HG02759 (cell line): Measurements from ENCODE around the gene CACNA1H.

Source experiments
- ATAC-seq: cut with Tn5 transposase; IDR thresholded peaks from one replicate; pipeline ENCODE4 v1.9.1; 2021; ENCODE audit warnings: mild to moderate bottlenecking, moderate library complexity; ENCODE audit not compliant: unreplicated experiment

The CACNA1H gene

DNA sequence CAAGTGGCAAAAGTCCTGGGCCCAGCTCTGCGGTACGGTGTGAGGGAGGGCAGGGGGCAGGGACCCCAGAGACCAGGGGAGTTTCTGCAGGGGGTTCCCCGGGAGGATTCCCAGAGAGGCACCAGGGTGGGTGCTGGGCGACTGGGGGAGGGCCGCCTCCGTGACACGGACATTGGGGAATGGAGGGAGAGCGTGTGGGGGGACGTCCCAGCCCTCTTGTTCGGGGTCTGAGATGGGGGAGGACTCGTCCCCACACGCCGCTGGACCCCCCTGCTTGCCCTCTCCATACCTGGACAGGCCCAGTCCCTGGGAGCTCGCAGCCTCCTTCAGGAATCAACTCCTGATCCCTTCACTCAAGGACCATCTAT, 30.5 kb upstream of the CACNA1H start:
- no peak for ATAC-seq

DNA sequence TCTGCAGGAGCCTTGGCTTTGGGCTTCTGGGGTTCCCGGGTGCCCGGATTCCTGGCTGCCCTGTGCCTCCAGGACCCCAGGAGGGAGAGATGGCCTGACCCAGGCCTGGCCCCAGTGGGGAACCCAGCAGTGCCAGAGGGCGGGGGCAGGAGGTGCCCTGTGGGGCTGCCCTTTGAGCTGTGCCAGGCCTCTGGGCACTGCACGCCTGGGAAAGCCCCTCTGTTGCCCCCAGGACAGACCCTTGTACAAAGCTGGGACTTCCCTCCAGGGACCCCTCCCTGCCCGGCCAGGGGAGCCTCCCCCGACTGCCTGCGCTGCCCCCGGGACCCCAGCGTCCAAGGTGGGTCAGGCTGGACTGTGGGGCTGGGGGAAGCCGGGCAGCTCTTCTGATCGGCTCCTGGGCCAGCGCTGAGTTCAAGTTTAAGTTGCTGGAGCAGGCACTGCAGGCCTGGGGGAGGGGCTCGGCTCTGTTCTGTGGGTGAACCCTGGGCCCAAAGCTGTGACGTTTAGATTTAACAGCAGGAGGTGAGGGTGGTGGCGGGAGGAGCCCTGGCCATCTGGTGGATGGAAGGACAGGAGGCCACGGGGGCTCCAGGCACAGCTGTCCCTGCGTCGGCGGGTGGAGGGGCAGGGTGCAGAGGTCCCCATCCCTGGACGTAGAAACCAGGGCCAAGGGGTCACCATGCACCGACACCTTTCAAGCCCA, 29.2 kb upstream of the CACNA1H start:
- no peak for ATAC-seq

DNA sequence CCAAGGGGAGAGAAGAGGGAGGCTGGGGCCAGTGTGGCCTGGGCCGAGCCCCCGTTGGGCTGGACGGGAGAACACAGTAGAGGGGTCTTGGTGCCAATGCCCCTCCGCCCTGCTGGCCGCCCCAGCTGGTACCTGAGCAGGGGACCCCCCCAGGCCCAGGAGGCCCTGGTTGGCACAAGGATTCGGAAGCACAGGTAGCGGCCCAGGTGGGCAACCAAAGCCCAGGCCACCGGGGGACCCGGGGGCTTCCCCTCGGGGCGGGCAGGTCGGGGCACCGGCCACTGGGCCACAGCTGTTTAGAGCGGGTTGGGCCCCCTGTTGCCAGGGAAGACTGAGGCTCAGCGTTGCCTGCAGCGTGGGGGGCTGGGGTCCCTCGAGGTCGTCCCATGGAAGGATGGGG, 28.6 kb upstream of the CACNA1H start:
- no peak for ATAC-seq

DNA sequence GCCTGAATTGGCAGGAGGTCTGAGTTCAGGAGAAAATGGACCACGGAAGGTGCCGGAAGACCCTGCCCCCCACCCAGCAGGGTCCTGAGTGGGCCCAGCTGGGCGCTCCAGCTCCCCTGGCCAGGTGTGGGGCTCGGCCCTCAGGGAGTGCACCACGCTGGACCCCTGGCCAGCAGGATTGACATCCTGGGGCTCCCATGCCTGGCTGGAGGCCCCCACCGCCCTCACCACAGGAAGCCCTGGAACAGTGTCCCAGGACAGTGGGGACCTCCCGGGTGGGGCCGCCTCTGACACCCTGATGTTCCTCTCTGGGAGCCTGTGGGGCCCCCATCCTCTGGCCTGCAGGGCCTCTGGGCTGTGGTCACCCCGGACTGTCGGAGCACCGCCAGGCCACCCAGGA, 28.1 kb upstream of the CACNA1H start:
- ATAC-seq: no peak

DNA sequence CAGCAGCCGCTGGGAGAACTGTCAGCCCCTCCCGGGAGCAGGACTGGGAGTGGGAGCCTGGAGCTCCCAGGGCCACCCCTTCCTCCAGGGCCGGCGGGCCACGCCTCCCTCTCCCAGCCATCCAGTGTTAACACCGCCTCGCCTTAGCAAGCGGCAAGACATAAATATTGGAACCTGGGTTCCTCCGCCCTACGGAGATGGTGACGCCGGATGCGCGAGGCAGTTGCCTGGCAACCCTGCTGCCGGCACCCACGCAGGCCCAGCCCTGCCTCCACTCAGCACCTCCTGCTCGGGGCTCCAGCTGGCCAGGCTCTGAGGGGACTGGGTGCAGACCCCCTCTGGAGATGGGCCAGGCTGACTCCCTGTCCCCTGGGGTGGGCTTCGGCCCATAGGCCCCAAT, 27.4 kb upstream of the CACNA1H start:
- no peak for ATAC-seq

DNA sequence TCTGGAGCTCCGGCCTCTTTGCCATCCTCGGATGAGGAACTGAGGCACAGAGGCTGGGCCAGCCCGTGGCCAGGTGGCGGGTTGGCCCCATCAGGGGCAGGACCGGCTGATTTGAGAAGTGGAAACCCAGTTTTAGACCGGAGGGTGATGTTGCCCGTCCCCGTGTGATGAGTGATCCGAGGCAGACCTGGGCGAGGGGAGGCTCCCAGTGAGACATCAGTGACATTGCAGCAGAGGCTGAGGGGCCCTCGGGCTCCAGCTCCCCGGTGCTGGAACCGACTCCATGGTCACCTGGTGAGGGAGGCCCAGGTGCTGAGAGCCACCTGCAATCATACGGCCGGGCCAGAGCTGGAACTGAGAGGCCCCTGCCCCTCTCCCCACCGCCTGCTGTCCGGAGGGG, 26.9 kb upstream of the CACNA1H start:
- no peak for ATAC-seq

DNA sequence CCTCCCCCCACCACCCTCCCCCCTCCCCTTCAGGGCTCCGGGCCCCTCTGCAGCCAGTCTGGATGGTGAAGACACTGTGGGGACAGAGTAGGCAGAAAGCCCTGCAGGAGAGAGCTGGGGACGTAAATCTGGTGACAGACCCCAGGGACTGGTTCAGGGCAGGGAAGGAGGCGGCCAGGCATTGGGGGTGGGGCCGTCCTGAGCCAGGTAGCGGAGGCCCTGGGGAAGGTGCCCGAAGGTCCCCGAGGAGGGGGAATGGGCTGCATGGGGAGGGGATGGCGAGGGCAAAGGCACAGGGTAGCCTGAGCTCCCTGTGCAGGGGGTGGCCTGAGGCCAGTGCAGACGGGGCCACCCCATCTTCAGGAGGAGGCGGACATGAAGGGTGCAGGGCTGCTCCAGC, 26.3 kb upstream of the CACNA1H start:
- ATAC-seq: no peak

DNA sequence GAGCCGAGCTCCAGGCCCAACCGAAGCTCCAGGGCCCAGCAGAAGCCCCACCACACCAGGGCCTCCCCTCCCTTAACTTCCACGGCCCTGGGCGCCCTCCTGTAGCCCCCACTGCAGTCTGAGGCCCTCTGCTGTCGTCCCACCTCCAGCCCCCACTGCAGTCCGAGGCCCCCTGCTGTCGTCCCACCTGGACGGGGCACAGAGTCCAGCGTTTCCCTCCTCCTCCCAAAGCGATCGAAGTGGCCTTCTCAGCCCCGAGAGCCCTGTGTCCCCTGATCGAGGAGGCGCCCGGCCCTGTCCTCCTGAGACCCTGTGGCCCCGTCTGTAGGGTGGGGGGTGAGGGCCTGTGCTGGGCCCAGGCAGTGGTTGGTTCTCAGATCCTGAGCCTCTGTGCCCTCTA, 25.8 kb upstream of the CACNA1H start:
- no peak for ATAC-seq

DNA sequence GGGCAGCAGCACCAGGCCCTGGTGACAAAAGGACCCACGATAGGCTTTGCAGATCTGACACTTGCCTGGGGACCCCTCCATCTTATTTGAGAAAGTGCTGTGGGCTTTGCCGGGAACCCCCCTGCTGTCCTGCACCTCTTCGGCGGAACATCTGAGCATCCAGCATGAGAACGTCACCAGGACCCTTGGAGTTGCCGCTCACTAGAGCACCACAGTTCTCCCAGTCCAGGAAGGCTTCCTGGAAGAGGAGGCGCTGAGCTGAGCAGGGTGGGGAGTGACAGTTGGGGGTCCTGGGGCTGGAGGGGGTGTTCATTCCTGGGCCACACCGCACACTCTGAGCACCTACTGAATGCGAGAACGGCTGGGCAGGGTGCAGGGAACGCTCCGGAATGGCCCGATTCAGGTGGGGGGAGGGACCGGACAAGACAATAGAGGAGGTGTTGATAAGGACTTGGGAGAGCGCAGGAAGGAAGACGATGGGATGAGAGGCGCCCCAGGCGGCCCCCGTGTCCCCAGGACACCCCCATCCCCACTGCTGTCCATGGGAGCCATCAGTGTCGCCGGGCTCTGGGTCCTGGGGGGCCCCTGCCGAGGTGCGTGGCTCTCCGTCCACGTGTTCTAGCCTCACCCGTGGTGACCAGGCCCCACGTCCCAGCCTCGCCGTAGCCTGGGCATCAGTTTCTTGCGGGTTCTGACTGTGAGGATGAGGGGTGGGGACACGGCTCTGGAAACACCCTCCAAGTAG, 24.8 kb upstream of the CACNA1H start:
- ATAC-seq: no peak

DNA sequence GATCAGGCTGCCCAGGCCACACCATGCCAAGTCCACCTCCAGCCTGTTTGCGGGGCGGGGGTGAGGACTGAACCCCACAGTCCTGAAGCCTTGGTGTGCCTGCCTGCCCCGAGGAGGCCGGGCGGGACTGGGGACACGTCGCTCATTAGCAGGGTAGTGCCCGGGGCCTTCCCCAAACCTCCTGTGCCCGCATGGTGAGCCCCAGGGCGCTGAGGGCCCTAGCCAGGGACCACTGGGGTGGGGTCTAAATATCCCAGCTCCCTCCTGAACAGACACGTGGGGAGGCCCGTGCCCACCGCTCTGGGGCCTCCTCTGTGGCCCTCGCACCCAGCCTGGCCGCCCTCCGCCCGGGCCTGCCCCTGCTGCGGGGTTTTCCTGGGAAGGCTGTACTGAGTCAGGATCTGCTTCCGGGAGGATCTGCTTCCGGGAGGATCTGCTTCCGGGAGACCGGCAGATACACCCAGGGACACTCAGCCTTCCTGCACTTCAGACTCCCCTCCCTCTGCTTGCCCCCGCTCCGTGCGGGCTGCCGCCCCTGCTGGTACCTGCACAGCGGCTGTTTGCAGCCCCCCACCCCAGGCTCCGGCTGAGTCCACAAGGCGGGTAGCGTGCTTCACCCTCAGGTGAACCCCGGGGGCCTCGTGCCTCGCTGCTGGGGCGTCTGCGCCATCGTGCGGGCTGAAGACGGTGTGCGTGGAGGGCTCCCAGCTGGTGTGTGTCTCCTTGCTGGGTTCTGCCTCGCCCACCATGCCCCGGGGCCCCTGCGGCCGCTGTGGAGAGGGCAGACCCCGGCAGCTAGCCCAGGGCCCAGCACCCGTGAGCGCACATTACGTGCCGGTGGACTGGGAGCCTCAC, 23.6 kb upstream of the CACNA1H start:
- ATAC-seq: no peak

DNA sequence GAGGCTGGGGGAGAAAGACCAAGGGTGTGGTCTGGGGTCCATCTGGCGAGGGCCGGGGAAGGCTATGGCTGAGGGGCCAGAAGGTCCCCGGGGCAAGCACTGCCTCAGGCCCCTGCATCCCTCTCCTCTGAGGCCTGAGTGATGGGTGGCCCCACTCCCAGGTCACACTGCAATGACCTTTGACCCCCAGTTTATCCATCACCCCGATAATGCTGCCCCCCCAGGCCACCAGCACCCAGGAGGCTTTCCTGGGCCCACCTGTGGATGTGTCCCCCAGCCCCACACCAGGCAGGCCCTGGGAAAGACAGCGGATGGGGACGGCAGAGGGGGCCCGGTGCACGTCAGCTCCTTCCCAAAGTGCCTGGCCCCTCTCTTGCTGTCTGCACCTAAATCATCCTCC, 22.5 kb upstream of the CACNA1H start:
- ATAC-seq: no peak

DNA sequence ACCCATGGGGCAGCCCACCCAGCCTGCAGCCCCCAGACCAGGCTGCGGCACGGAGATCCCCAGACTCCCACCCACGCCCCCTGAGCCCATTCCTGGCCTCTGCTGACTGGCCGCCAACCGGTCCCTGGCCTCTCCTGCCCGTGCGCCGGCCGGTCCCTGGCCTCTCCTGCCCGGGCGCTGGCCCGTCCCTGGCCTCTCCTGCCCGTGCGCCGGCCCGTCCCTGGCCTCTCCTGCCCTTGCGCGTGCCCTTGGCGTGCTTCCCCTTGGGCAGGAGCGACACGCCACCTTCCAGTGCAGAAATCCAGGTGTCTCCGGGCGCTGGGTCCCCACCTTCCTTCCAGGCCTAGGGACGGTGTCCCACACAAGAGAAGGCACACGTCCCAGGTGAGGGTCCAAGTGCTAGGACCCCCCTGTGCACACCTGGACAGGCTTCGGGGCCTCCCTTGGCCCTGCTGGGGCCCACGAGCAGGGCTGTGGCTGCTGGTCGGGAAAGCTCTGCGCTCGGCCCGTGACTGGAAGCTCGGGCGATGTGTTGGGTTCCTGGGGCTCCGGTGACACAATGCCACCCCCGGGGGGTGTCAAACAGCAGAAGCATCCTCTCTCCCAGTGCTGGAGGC, 21.4 kb upstream of the CACNA1H start:
- no peak for ATAC-seq

DNA sequence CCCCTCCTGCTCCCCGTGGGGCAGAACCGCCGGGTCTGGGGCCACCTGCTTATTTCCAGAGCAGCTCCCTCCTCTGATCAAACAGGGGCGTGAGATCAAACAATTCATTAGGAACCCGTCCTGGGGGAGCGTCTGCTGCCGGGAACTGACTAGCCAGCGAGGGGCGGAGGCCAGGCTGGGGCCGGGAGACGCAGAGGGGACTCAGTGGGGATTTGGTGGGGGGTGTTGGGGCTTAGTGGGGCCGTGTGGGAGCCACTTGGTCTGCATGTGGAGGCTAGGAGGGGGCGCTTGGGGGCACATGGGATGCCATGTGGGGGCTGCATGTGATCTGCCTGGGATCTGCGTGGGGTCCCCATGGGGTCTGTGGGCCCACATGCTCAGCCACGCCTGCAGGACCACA, 20.5 kb upstream of the CACNA1H start:
- ATAC-seq: no peak

DNA sequence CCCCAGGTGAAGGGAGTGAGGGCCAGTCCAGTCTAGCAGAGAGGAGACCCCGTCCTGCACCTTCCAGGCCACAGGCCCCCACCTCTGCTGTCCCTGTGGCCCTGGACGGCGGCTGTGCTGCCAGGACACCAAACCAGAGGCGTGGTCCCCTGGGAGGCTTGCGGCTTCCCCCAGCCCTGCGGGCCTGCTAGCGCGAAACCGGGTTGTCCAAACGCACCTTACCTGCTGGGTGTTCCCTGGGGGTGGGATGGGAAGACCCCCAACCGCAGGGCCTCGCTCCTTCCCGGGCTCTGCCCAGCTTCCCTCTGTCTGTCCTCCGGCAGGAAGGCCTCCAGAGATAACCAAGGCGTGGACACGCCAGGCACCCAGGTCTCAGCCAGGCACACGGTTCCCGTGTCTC, 19.6 kb upstream of the CACNA1H start:
- ATAC-seq: no peak

DNA sequence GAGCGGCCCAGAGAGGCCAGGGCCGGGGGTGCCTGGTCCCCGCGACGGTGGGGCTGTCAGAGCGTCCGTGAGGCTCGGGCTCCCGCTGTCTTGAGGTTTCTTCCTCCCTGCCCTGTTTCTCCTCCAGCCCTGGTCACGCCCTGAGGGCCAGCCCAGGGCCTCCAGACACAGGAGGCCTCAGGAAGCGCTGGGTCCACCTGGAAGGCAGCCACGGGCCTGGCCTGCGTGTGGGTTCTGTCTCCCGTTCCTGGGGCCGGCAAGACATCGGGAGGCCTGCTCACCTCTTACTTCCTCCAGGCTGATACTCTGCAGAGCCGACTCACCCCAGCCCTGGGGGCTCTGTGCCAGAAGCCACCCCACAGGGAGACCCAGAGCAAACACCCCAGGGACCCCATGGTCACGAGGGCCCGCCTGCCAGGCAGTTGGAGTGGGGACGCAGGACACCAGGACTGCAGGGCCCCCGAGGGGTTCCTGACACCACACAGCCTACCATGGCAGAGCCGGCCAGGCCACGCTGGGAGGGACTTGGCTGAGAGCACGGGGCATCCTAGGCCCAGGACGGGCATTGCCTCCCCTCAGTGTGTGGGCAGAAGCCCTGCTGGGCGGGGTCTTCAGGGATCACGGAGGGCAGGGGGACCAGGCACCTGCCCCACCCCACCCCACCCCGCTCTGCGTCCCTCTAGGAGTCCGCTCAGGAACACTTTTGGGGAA, 18.9 kb upstream of the CACNA1H start:
- ATAC-seq: no peak

DNA sequence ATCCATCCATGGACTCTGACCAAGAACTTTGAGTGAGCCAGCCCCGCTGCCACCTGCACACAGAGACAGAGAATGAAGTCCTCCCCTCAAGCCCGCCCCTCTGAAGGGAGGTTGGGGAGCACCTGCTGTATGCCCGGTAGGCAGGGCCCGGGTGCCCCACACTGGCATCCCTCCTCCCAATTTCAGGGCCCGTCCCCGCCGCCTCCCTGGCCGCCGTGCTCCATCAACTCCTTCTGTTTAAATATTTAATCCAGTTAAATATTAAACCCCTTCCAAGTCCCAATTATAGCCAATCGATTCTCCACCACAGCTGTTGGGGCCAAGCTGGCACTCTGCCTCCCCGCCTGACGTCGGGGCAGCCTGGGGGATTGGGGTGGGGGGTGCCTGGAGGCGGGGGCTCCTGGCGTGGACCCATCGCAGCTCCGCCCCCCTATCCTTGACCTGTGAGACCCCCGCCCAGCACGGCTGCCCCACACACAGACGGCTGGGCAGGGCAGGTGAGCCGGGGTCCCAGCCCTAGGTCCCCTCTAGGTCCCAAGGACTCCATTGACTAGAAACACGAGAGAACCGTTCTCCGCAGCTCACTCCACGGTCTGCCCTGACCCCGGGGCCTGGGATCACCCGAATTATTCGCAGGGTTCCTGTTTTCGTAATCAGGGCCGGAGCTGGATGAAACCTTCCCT, 18.0 kb upstream of the CACNA1H start:
- no peak for ATAC-seq

DNA sequence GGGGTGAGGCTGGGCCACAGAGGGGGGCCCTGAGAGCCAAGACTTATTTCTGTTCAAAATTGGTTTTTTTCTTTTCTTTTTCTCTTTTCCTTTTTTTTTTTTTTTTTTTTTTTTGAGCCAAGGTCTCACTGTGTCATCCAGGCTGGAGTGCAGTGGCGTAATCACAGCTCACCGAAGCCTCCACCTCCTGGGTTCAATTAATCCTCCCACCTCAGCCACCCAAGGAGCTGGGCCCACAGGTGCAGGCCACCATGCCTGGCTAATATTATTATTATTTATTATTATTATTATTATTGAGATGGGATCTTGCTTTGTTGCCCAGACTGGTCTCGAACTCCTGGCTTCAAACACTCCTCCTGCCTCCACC, 17.5 kb upstream of the CACNA1H start:
- no peak for ATAC-seq

DNA sequence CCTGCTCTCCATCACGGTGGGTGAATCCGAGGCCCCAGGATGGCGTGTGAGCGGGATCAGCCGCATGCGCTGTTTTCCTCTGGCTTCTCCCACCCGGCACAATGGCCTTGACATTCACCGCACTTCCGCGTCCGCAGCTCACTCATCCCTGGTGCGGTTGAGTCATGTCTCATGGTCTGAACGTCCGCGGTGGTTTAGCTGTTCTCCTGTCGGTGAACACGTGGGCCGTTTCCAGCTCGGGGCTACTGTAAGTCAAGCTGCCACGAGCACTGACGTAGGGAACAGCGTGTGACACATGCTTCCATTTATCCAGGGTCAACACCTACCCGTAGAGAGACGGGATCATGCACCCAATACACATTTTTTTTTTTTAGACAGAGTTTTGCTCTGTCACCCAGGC, 15.3 kb upstream of the CACNA1H start:
- no peak for ATAC-seq

DNA sequence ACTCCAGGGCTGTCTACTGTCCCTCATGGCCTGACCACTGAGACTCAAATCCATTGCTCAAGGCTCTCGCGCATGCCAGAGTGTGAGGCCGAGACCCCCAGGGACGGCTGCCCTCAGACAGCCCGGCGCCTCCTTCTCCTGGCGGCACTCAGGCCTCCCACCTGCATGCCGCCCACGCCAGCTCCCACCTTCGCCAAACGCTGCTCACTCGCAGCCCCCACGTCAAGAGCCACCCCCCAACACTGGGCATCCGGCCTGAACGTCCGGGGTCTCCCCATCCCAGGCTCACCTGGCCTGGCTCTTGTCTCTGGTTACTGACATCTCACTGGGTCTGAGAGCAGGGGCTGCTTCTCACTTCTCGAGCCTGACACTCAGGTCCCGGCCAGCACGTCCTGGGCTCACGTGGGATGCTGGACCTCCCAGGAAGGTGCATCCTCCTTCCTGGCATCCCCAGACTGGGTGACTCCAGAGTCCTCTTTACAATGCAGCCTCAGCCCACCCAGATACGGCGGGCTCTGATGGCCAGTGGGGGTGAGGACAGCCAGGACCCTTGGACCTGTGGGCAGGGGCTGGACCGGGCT, 12.2 kb upstream of the CACNA1H start:
- ATAC-seq: no peak

DNA sequence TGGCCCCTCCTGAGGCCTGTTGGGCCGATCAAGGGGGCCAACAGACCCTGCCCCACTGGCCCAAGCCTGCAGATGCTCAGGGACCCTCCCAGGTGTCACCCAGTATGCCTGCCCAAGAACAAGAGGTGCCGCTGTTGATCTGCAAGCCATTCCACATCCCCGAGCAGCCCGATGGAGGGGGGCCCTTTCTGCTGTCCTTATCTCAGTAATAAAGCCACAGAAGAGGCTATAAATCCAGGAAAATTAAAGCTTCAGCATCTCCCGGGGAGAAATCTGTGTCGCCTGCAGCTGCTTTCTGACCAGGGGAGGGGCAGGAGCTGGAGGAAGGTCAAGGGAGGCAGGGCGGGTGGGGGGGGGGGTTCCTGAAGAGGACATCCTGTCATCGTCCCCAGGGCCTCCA, 11.7 kb upstream of the CACNA1H start:
- no peak for ATAC-seq
